K562 (cell line): ENCODE measurements around the gene ATF3. TPM values are rescaled to one million over a fixed set of nuclear protein-coding genes. Genes with fewer than 3 reads are reported as not detected.
A peak's percentile ranks its signal among the peaks of the same experiment; 100 is the strongest.

Source experiments
- ATAC-seq: fragments of 200-7000 bp; cut with Tn5 transposase; 3 replicates; pipeline ENCODE4 v1.9.1; 2020; ENCODE audit warnings: moderate library complexity
- BruUV-seq: library from RNA; stranded (reverse); fragments of 400-500 nt; replicated peaks from 2 replicates; lab custom pipeline; 2021; lab: Mats Ljungman, UMichigan
- CTCF ChIA-PET: fragments of 300-600 bp; formaldehyde crosslinking; extraction: SDS; loops from one replicate; lab custom pipeline; 2021; ENCODE audit warnings: low intra/inter-chr PET ratio; lab: Yijun Ruan, JAX
- POLR2A ChIA-PET: fragments of 300-600, 350-650 bp; sonication (Branson Sonifier 250); formaldehyde crosslinking; extraction: SDS; loops from one replicate; lab custom pipeline; 2021; ENCODE audit warnings: antibody characterized with exemption, inconsistent platforms; lab: Yijun Ruan, JAX
- DNase-seq, 4 experiments: peaks; one replicate each; pipeline versions ENCODE4 v3.0.0 to v3.0.0-alpha.2; 2011 to 2018; ENCODE audit warnings: low spot score in 3 of 4, mixed read lengths in 3 of 4; ENCODE audit errors: extremely low read depth in 1 of 4
- FAIRE-seq: peaks from 2 replicates; lab custom pipeline; 2011; peaks lifted over from hg19 to GRCh38; lab: Jason Lieb, UNC
- H2AFZ ChIP-seq: 2 replicates; pipeline ENCODE4 v1.6.0; 2011; ENCODE audit warnings: low read depth, low read length, control low read depth, inconsistent platforms
- H3K27ac ChIP-seq: fragments of 200-600 bp; 3 replicates; pipeline ENCODE4 v1.8.0; 2011; ENCODE audit warnings: low read depth, mild to moderate bottlenecking, control low read depth, inconsistent platforms, low read length, moderate library complexity, mixed read lengths; ENCODE audit errors: extremely low read depth
- H3K27me3 ChIP-seq, 2 experiments: fragments of 300-600 bp in 1 of 2; 2 replicates in 1 of 2; 3 replicates in 1 of 2; pipeline versions ENCODE4 v1.6.0 to v1.8.0; 2011; ENCODE audit warnings: inconsistent platforms in 2 of 2, low read length in 2 of 2, mild to moderate bottlenecking in 1 of 2, mixed read lengths in 1 of 2, moderate library complexity in 1 of 2; ENCODE audit not compliant: control insufficient read depth in 2 of 2, insufficient read depth in 2 of 2
- H3K36me3 ChIP-seq: fragments of 300-600 bp; 3 replicates; pipeline ENCODE4 v1.8.0; 2011; ENCODE audit warnings: mild to moderate bottlenecking, low read length, inconsistent platforms; ENCODE audit not compliant: control insufficient read depth, insufficient read depth
- H3K4me1 ChIP-seq, 2 experiments: fragments of 200-600 bp in 1 of 2; replicated peaks in 1 of 2; 2 replicates in 1 of 2; 3 replicates in 1 of 2; pipeline versions ENCODE4 v1.5.1 to v1.8.0; 2011; ENCODE audit warnings: inconsistent platforms in 2 of 2, low read length in 2 of 2, mild to moderate bottlenecking in 1 of 2, mixed read lengths in 1 of 2, moderate library complexity in 1 of 2; ENCODE audit not compliant: control insufficient read depth in 2 of 2, insufficient read depth in 2 of 2
- H3K4me2 ChIP-seq: 2 replicates; pipeline ENCODE4 v1.6.1; 2011; ENCODE audit warnings: low read length, control low read depth, inconsistent platforms, mixed read lengths; ENCODE audit not compliant: insufficient read depth
- H3K4me3 ChIP-seq: fragments of 200-600 bp; sonication (generic), shearing (Covaris generic); 2 replicates; pipeline ENCODE4 v1.5.1; 2016; ENCODE audit warnings: control low read depth, inconsistent platforms
- H3K79me2 ChIP-seq: fragments of 200-600 bp; 3 replicates; pipeline ENCODE4 v1.8.0; 2011; ENCODE audit warnings: low read length, inconsistent platforms; ENCODE audit not compliant: control insufficient read depth, insufficient read depth
- H3K9ac ChIP-seq, 2 experiments: 2 replicates each; pipeline versions ENCODE4 v1.6.0 to v1.6.1; 2011; ENCODE audit warnings: low read depth in 2 of 2, low read length in 2 of 2, control low read depth in 1 of 2, inconsistent platforms in 1 of 2, mild to moderate bottlenecking in 1 of 2, mixed read lengths in 1 of 2; ENCODE audit not compliant: insufficient read depth in 1 of 2
- H3K9me1 ChIP-seq: one replicate; pipeline ENCODE4 v1.6.0; 2011; ENCODE audit warnings: inconsistent platforms, mild to moderate bottlenecking, low read length, moderate library complexity; ENCODE audit not compliant: control insufficient read depth, insufficient read depth
- H3K9me3 ChIP-seq: replicated peaks from 2 replicates; pipeline ENCODE4 v1.5.1; 2011; ENCODE audit warnings: low read depth, low read length, inconsistent platforms; ENCODE audit not compliant: control insufficient read depth, insufficient read depth
- H4K20me1 ChIP-seq: replicated peaks from 2 replicates; pipeline ENCODE4 v1.6.1; 2011; ENCODE audit warnings: low read length, inconsistent platforms, mixed read lengths; ENCODE audit not compliant: control insufficient read depth, insufficient read depth
- ARID1B ChIP-seq: fragments of 450-650 bp; IDR thresholded peaks from 2 replicates; pipeline ENCODE4 v1.6.1; 2016; ENCODE audit warnings: antibody characterized with exemption, mild to moderate bottlenecking, inconsistent platforms
- BRF1 ChIP-seq: IDR thresholded peaks from 3 replicates; pipeline ENCODE4 v1.6.1; 2011; ENCODE audit warnings: borderline replicate concordance, mild to moderate bottlenecking; ENCODE audit not compliant: insufficient read length; ENCODE audit errors: extremely low read depth
- FOXA3 ChIP-seq, 2 experiments: fragments of 450-650 bp in 1 of 2; sonication (generic) in 1 of 2; formaldehyde crosslinking; IDR thresholded peaks in 1 of 2; conservative IDR thresholded peaks in 1 of 2; 2 replicates each; pipeline versions ENCODE4 v1.4.0 to v1.8.0; 2020 to 2022; ENCODE audit warnings: mild to moderate bottlenecking in 2 of 2, missing genetic modification reagents in 1 of 2
- FOXJ2 ChIP-seq: fragments of 200-800 bp; sonication (Bioruptor generic); IDR thresholded peaks from 2 replicates; pipeline ENCODE4 v1.6.1; 2016; ENCODE audit warnings: missing genetic modification characterization, missing compliant biosample characterization
- GATA2 ChIP-seq: sonication (generic); formaldehyde crosslinking; IDR thresholded peaks from 2 replicates; pipeline ENCODE4 v1.4.0; 2020; ENCODE audit warnings: mild to moderate bottlenecking, missing genetic modification reagents
- HIVEP1 ChIP-seq: fragments of 250-450 bp; sonication (Bioruptor Pico); IDR thresholded peaks from 2 replicates; pipeline ENCODE4 v1.4.0; 2020; ENCODE audit warnings: mild to moderate bottlenecking
- KDM2B ChIP-seq: fragments of 250-450 bp; sonication (Bioruptor Pico); IDR thresholded peaks from 2 replicates; pipeline ENCODE4 v1.8.0; 2021; ENCODE audit warnings: mild to moderate bottlenecking, moderate library complexity
- MCM5 ChIP-seq: fragments of 450-650 bp; IDR thresholded peaks from 2 replicates; pipeline ENCODE4 v1.6.1; 2016; ENCODE audit warnings: low read depth
- MCM7 ChIP-seq, 2 experiments: fragments of 450-650 bp; IDR thresholded peaks; 2 replicates each; pipeline ENCODE4 v1.6.1; 2016 to 2018
- NR3C1 ChIP-seq: sonication (generic); formaldehyde crosslinking; IDR thresholded peaks from 2 replicates; pipeline ENCODE4 v1.8.1; 2022; ENCODE audit warnings: missing genetic modification reagents
- RAD51 ChIP-seq: fragments of 450-650 bp; IDR thresholded peaks from 2 replicates; pipeline ENCODE4 v1.7.1; 2016; ENCODE audit warnings: low read depth, mild to moderate bottlenecking, borderline replicate concordance
- RFX1 ChIP-seq: fragments of 450-650 bp; IDR thresholded peaks from 2 replicates; pipeline ENCODE4 v1.6.1; 2016; ENCODE audit warnings: mild to moderate bottlenecking, moderate library complexity
- RFX7 ChIP-seq: fragments of 250-450 bp; sonication (Bioruptor Pico); IDR thresholded peaks from 2 replicates; pipeline ENCODE4 v1.5.1; 2021; ENCODE audit warnings: mild to moderate bottlenecking
- SMARCE1 ChIP-seq: fragments of 450-650 bp; IDR thresholded peaks from 2 replicates; pipeline ENCODE4 v1.7.1; 2016; ENCODE audit warnings: mild to moderate bottlenecking
- TAL1 ChIP-seq: fragments of 450-650 bp; IDR thresholded peaks from 2 replicates; pipeline ENCODE4 v1.6.1; 2016; ENCODE audit warnings: mild to moderate bottlenecking
- TCF3 ChIP-seq: sonication (generic); formaldehyde crosslinking; IDR thresholded peaks from 2 replicates; pipeline ENCODE4 v1.4.0; 2020; ENCODE audit warnings: mild to moderate bottlenecking, missing genetic modification reagents
- WGBS: fragments of 100-300 bp; shearing (Covaris generic); methylation state at CpG from one replicate; pipeline ENCODE4 v1.1.6; 2016; ENCODE audit warnings: low coverage, mixed read lengths; ENCODE audit not compliant: insufficient coverage; ENCODE audit errors: missing lambda C conversion rate; 5-methylcytosine and 5-hydroxymethylcytosine counted together
- in situ Hi-C: fragments of 300-500 bp; cut with MboI; formaldehyde crosslinking; loops from 4 replicates; pipeline ENCODE4 v1.15.0; 2018; ENCODE audit warnings: inconsistent platforms, mixed read lengths
- intact Hi-C: fragments of 100-400 bp; cut with micrococcal nuclease; formaldehyde crosslinking; loops from 2 replicates; pipeline ENCODE4 v1.14.2; 2022
- polyA plus RNA-seq, 8 experiments: library from polyadenylated mRNA; depleted of rRNA in 4 of 8; stranded (reverse) in 5 of 8; unstranded in 3 of 8; fragments of >200 nt; fragmentation: Nextera tagmentation in 2 of 8; fragmentation: Illumina TruSeq in 1 of 8; extraction: Ambion mirVana in 2 of 8; extraction: Trizol in 1 of 8; gene quantifications; 2 replicates each; pipeline versions ENCODE4 v1.2.1 to v1.2.3, GENCODE V29; 2011 to 2014; ENCODE audit warnings: inconsistent platforms in 1 of 8, missing spikeins in 1 of 8
- total RNA-seq, 7 experiments: library from RNA; depleted of rRNA in 6 of 7; stranded (reverse); fragments of >200 nt in 6 of 7; fragmentation: Illumina TruSeq in 2 of 7; extraction: Trizol in 2 of 7; gene quantifications; 2 replicates each; pipeline versions ENCODE4 v1.2.1 to v1.2.3, GENCODE V29; 2011 to 2021; ENCODE audit warnings: low replicate concordance in 1 of 7
- TF ChIP-seq, protein P1 (sequence below): fragments of 150-350 bp; IDR thresholded peaks from 2 replicates; pipeline ENCODE4 v1.6.1; 2014; ENCODE audit warnings: low read depth, mild to moderate bottlenecking, low read length, borderline replicate concordance
- TF ChIP-seq, protein P2 (sequence below), 2 experiments: fragments of 200-800 bp in 1 of 2; sonication (Bioruptor generic) in 1 of 2; sonication (generic) in 1 of 2; formaldehyde crosslinking in 1 of 2; IDR thresholded peaks in 1 of 2; conservative IDR thresholded peaks in 1 of 2; 2 replicates each; pipeline versions ENCODE4 v1.5.0 to v1.6.1; 2016 to 2020; ENCODE audit warnings: missing compliant biosample characterization in 1 of 2, missing genetic modification characterization in 1 of 2, missing genetic modification reagents in 1 of 2

The ATF3 gene
- total and polyA plus RNA-seq, 9 of the 15 experiments (the other 6 are each of a cell fraction or from before 2014, with no cell fraction given) = 3.5 to 28.2 (median 19.8) TPM

DNA sequence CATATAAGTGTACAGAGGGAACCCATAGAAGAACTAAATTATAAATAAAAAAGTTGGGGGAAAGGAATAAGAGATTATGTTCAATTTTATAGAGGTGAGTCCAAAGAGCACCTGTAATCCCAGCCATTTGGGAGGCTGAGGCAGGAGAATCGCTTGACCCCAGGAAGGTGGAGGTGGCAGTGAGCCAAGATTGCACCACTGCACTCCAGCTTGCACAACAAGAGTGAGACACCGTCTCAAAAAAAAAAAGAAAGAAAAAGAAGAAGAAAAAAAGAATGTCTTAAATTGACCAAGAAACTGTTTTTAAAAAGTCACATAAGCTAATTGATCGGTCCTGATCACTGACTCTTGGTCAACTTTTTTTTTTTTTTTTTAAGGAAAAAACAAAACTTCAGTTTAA, 19.1 kb upstream of the ATF3 start (continued):
- TF ChIP-seq, protein P1, sequence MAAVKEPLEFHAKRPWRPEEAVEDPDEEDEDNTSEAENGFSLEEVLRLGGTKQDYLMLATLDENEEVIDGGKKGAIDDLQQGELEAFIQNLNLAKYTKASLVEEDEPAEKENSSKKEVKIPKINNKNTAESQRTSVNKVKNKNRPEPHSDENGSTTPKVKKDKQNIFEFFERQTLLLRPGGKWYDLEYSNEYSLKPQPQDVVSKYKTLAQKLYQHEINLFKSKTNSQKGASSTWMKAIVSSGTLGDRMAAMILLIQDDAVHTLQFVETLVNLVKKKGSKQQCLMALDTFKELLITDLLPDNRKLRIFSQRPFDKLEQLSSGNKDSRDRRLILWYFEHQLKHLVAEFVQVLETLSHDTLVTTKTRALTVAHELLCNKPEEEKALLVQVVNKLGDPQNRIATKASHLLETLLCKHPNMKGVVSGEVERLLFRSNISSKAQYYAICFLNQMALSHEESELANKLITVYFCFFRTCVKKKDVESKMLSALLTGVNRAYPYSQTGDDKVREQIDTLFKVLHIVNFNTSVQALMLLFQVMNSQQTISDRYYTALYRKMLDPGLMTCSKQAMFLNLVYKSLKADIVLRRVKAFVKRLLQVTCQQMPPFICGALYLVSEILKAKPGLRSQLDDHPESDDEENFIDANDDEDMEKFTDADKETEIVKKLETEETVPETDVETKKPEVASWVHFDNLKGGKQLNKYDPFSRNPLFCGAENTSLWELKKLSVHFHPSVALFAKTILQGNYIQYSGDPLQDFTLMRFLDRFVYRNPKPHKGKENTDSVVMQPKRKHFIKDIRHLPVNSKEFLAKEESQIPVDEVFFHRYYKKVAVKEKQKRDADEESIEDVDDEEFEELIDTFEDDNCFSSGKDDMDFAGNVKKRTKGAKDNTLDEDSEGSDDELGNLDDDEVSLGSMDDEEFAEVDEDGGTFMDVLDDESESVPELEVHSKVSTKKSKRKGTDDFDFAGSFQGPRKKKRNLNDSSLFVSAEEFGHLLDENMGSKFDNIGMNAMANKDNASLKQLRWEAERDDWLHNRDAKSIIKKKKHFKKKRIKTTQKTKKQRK = no peak
- TF ChIP-seq RFX7 (CRISPR knock-in tag) = no peak
- no peak for TF ChIP-seq MCM7 (IDR thresholded peaks at IDR 0.05)

DNA sequence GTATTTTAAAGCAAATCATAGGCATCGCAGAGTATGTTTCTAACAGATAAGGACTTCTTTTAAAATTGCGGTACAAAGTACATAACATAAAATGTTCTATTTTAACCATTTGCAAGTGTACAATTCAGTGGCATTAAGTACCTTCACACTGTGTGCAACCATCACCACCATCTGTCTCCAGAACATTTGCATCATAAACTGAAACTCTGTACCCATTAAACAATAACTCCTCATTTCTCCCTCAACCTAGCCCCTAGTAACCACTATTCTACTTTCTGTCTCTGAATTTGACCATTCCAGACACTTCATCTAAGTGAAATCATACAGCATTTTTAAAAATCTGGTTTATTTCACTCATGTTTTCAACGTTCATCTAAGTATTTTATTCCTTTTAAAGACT, 16.6 kb upstream of the ATF3 start:
- Histone ChIP-seq H3K36me3 (no peaks in the 10 kb centered on the region), H3K4me1 (peaks cover 0 to 9% of the 10 kb centered on the region in 2 experiments; a peak in 4 of 5 replicates), H3K9ac (no peak overlapping the region), H3K9me3 (no peaks in the 10 kb centered on the region), H2AFZ (no peak overlapping the region), H3K79me2 (no peaks in the 10 kb centered on the region), H3K4me2 (no peak overlapping the region), H3K27me3 (peaks cover 17 to 28% of the 10 kb centered on the region in 2 experiments), H4K20me1 (0 out of 2 replicates have a peak, but pooled peaks cover under 1% of the 10 kb centered on the region), H3K27ac (no peak overlapping the region), H3K9me1 (no peaks in the 10 kb centered on the region), H3K4me3 (no peak overlapping the region)
- 0% methylated on average over 3 of the region's 3 CpGs for WGBS
- POLR2A ChIA-PET = interaction anchor here (0.6 kb wide), 1 partner anchor 14 kb away, joined by 5 read pairs; no protein-coding TSS in a partner anchor
- ATAC-seq = no peak
- no peak for DNase-seq
- intact Hi-C loops = no loop called here
- no peak for FAIRE-seq
- no TSS peak for BruUV-seq
- CTCF ChIA-PET = no interaction called here
- in situ Hi-C loops = no loop called here
- TF ChIP-seq RFX1 (no peak), FOXJ2 (tag) (no peak), KDM2B (CRISPR knock-in tag) (no peak), ARID1B (peak; percentile 21; the same call in 1 of the 2 replicates), HIVEP1 (no peak), SMARCE1 (no peak), RAD51 (no peak), NR3C1 (CRISPR knock-in tag) (no peak), FOXA3 (CRISPR knock-in tag; conservative IDR thresholded peaks at IDR 0.05 in 1 of 2, IDR thresholded peaks at IDR 0.05 in 1 of 2) (peak in 1 of 2 experiments; percentile 44; a peak in 2 of 4 replicates), MCM5 (no peak), TAL1 (peak; percentile 25; the same call in 1 of the 2 replicates), TCF3 (0 out of 2 replicates have a peak, but pooled peaks have one; percentile 13), BRF1 (no peak), GATA2 (CRISPR knock-in tag) (no peak)
- TF ChIP-seq, protein P2, sequence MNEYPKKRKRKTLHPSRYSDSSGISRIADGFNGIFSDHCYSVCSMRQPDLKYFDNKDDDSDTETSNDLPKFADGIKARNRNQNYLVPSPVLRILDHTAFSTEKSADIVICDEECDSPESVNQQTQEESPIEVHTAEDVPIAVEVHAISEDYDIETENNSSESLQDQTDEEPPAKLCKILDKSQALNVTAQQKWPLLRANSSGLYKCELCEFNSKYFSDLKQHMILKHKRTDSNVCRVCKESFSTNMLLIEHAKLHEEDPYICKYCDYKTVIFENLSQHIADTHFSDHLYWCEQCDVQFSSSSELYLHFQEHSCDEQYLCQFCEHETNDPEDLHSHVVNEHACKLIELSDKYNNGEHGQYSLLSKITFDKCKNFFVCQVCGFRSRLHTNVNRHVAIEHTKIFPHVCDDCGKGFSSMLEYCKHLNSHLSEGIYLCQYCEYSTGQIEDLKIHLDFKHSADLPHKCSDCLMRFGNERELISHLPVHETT (CRISPR knock-in tag; conservative IDR thresholded peaks at IDR 0.05 in 1 of 2, IDR thresholded peaks at IDR 0.05 in 1 of 2) = no peak
